Tibial artery (tissue), 4 donors: ENCODE measurements around the gene NKX3-2.

Source experiments
- DNase-seq, 2 donors: peaks; one replicate each; pipeline ENCODE4 v3.0.0-alpha.2; 2019
- H3K27ac ChIP-seq, 2 donors: fragments of 200-600 bp; sonication (generic) in 1 of 2; 1 replicate in 1 of 2; 2 replicates in 1 of 2; pipeline ENCODE4 v1.5.1; 2018 to 2019; ENCODE audit warnings: mild to moderate bottlenecking in 1 of 2
- H3K27me3 ChIP-seq, 2 donors: fragments of 200-600 bp; sonication (generic) in 1 of 2; one replicate each; pipeline versions ENCODE4 v1.5.1 to v1.6.0; 2016 to 2019
- H3K36me3 ChIP-seq, 3 donors: fragments of 200-600 bp; sonication (generic) in 2 of 3; one replicate each; pipeline ENCODE4 v1.5.1; 2016 to 2019; ENCODE audit warnings: mild to moderate bottlenecking in 2 of 3
- H3K4me1 ChIP-seq, 4 donors: fragments of 200-600 bp; sonication (generic) in 2 of 4; 1 replicate in 3 of 4; 2 replicates in 1 of 4; pipeline ENCODE4 v1.5.1; 2016 to 2019
- H3K4me3 ChIP-seq, 2 donors: fragments of 200-600 bp; sonication (generic) in 1 of 2; 1 replicate in 1 of 2; 2 replicates in 1 of 2; pipeline ENCODE4 v1.5.1; 2018 to 2019; ENCODE audit warnings: mild to moderate bottlenecking in 2 of 2
- H3K9me3 ChIP-seq, 3 donors: fragments of 200-600 bp; sonication (generic) in 1 of 3; one replicate each; pipeline ENCODE4 v1.5.1; 2016 to 2019
- CTCF ChIP-seq, 2 experiments: fragments of 200-600 bp in 1 of 2; fragments of 450-650 bp in 1 of 2; IDR thresholded peaks; one replicate each; pipeline ENCODE4 v1.5.1; 2017 to 2019; ENCODE audit warnings: antibody characterized with exemption in 2 of 2, mild to moderate bottlenecking in 1 of 2, moderate library complexity in 1 of 2
- intact Hi-C: fragments of 100-400 bp; cut with DNase I; formaldehyde crosslinking; loops from one replicate; pipeline ENCODE4 v1.15.0; 2023; ENCODE audit warnings: low total_unique reads

NKX3-2 gene

GRCh38 chr4:13544606-13545393 lies 492 bp upstream of the NKX3-2 start:
- Histone ChIP-seq H3K27ac (no peak overlapping the region), H3K27me3 (peaks cover 0 to 100% of the 10 kb centered on the region in 2 donors), H3K9me3 (peaks cover 0 to 15% (median 0%) of the 10 kb centered on the region in 3 donors), H3K4me3 (peak overlapping the region; percentile 56 to 60), H3K36me3 (no peaks in the 10 kb centered on the region), H3K4me1 (peaks cover 0 to 54% (median 42%) of the 10 kb centered on the region in 4 donors)
- TF ChIP-seq CTCF (IDR thresholded peaks at IDR 0.05): no peak
- intact Hi-C loops: loop anchor here (10.0 kb wide), 1 partner anchor 820 kb away; no protein-coding TSS in a partner anchor
- DNase-seq: peak; percentile 67 to 78

GRCh38 chr4:13543032-13543838 lies 1.1 kb downstream of the NKX3-2 start:
- peaks cover 0 to 52% (median 40%) of the 10 kb centered on the region in 4 donors for H3K4me1 ChIP-seq
- DNase-seq: no peak
- no peaks in the 10 kb centered on the region for H3K36me3 ChIP-seq
- peak overlapping the region; percentile 56 to 60 for H3K4me3 ChIP-seq
- no peak for TF ChIP-seq CTCF (IDR thresholded peaks at IDR 0.05)
- H3K27me3 ChIP-seq: peaks cover 0 to 100% of the 10 kb centered on the region in 2 donors
- H3K27ac ChIP-seq: no peak overlapping the region
- H3K9me3 ChIP-seq: peaks cover 0 to 15% (median 0%) of the 10 kb centered on the region in 3 donors
- intact Hi-C loops: loop anchor here (10.0 kb wide), 1 partner anchor 818 kb away; no protein-coding TSS in a partner anchor

- peak overlapping the region in 1 of 2 donors; percentile 9 for H3K4me3 ChIP-seq
- peaks cover 0 to 100% of the 10 kb centered on the region in 2 donors for H3K27me3 ChIP-seq
- intact Hi-C loops: loop anchor here (10.0 kb wide), 1 partner anchor 818 kb away; no protein-coding TSS in a partner anchor
- H3K4me1 ChIP-seq: peaks cover 0 to 47% (median 35%) of the 10 kb centered on the region in 4 donors
- no peaks in the 10 kb centered on the region for H3K36me3 ChIP-seq
- no peak for DNase-seq
- no peak for TF ChIP-seq CTCF (IDR thresholded peaks at IDR 0.05)
- H3K27ac ChIP-seq: no peak overlapping the region
- H3K9me3 ChIP-seq: peaks cover 0 to 15% (median 0%) of the 10 kb centered on the region in 3 donors
These were observed 1.7 kb downstream of the NKX3-2 start for GRCh38 chr4:13542577-13543031.

GRCh38 chr4:13541720-13542576 lies 2.4 kb downstream of the NKX3-2 start:
- Histone ChIP-seq H3K4me3 (peak overlapping the region in 1 of 2 donors; percentile 9), H3K4me1 (peaks cover 0 to 40% (median 28%) of the 10 kb centered on the region in 4 donors), H3K27me3 (peaks cover 0 to 100% of the 10 kb centered on the region in 2 donors), H3K9me3 (peaks cover 0 to 15% (median 0%) of the 10 kb centered on the region in 3 donors), H3K27ac (no peak overlapping the region), H3K36me3 (no peaks in the 10 kb centered on the region)
- intact Hi-C loops: loop anchor here (10.0 kb wide), 1 partner anchor 817 kb away; no protein-coding TSS in a partner anchor
- no peak for DNase-seq
- TF ChIP-seq CTCF (IDR thresholded peaks at IDR 0.05): no peak
